Naive thymus-derived CD4-positive, alpha-beta T cell (primary cell): ENCODE data around the gene XPNPEP2. TPM values are rescaled to one million over a fixed set of nuclear protein-coding genes. Genes with fewer than 3 reads are reported as not detected.

Source experiments
- ATAC-seq: fragments of 150-1000 bp; cut with Tn5 transposase; 2 replicates; pipeline ENCODE4 v1.10.0; 2021; ENCODE audit warnings: mild to moderate bottlenecking, moderate library complexity
- CTCF ChIA-PET: fragments of 350-600 bp; sonication (Branson Sonifier 250); formaldehyde crosslinking; loops from one replicate; lab custom pipeline; 2021; ENCODE audit warnings: antibody characterized with exemption; lab: Charles Lee
- POLR2A ChIA-PET: fragments of 350-600 bp; sonication (Branson Sonifier 250); formaldehyde crosslinking; loops from one replicate; lab custom pipeline; 2021; ENCODE audit warnings: antibody characterized with exemption, inconsistent platforms; lab: Charles Lee
- DNase-seq, 9 donors: peaks; one replicate each; pipeline versions ENCODE4 v3.0.0 to v3.0.0-alpha.2; 2020 to 2022; ENCODE audit warnings: mixed read lengths in 1 of 9
- H3K27ac ChIP-seq: one replicate; pipeline ENCODE4 v1.7.0; 2013; ENCODE audit warnings: mild to moderate bottlenecking, low read depth, low read length, moderate library complexity
- H3K27me3 ChIP-seq, 2 donors: one replicate each; pipeline ENCODE4 v1.7.0; 2013; ENCODE audit warnings: low read length in 2 of 2, mild to moderate bottlenecking in 2 of 2, moderate library complexity in 2 of 2; ENCODE audit not compliant: control insufficient read depth in 2 of 2, insufficient read depth in 2 of 2
- H3K36me3 ChIP-seq, 3 experiments: 1 replicate in 2 of 3; 2 replicates in 1 of 3; pipeline ENCODE4 v1.7.0; 2013; ENCODE audit warnings: low read length in 3 of 3, mild to moderate bottlenecking in 3 of 3, moderate library complexity in 1 of 3; ENCODE audit not compliant: insufficient read depth in 3 of 3, control insufficient read depth in 2 of 3
- H3K4me1 ChIP-seq, 2 donors: one replicate each; pipeline ENCODE4 v1.7.0; 2013; ENCODE audit warnings: low read length in 2 of 2, mild to moderate bottlenecking in 2 of 2, moderate library complexity in 1 of 2; ENCODE audit not compliant: control insufficient read depth in 2 of 2, insufficient read depth in 2 of 2
- H3K4me3 ChIP-seq: 2 replicates; pipeline ENCODE4 v1.7.0; 2013; ENCODE audit warnings: mild to moderate bottlenecking, low read length
- H3K9me3 ChIP-seq, 3 experiments: 1 replicate in 2 of 3; 2 replicates in 1 of 3; pipeline ENCODE4 v1.7.0; 2013; ENCODE audit warnings: low read length in 3 of 3; ENCODE audit not compliant: control insufficient read depth in 2 of 3
- H3K27ac Mint-ChIP-seq, 9 donors: one replicate each; pipeline ENCODE4 v1.8.0; 2020 to 2022; ENCODE audit warnings: mixed read lengths in 9 of 9, mild to moderate bottlenecking in 8 of 9, moderate library complexity in 5 of 9, inconsistent platforms in 2 of 9
- H3K27me3 Mint-ChIP-seq, 5 donors: one replicate each; pipeline ENCODE4 v1.8.0; 2021 to 2022; ENCODE audit warnings: mixed read lengths in 5 of 5, mild to moderate bottlenecking in 1 of 5
- H3K36me3 Mint-ChIP-seq, 5 donors: one replicate each; pipeline ENCODE4 v1.8.0; 2020 to 2022; ENCODE audit warnings: mixed read lengths in 5 of 5, mild to moderate bottlenecking in 3 of 5, inconsistent platforms in 1 of 5
- H3K4me1 Mint-ChIP-seq, 7 donors: one replicate each; pipeline ENCODE4 v1.8.0; 2020 to 2022; ENCODE audit warnings: mixed read lengths in 7 of 7, mild to moderate bottlenecking in 3 of 7, inconsistent platforms in 1 of 7
- H3K4me3 Mint-ChIP-seq, 10 donors: one replicate each; pipeline ENCODE4 v1.8.0; 2020 to 2022; ENCODE audit warnings: mild to moderate bottlenecking in 10 of 10, mixed read lengths in 10 of 10, moderate library complexity in 6 of 10, inconsistent platforms in 2 of 10
- H3K9me3 Mint-ChIP-seq, 11 donors: one replicate each; pipeline ENCODE4 v1.8.0; 2020 to 2022; ENCODE audit warnings: mixed read lengths in 11 of 11, mild to moderate bottlenecking in 4 of 11, inconsistent platforms in 1 of 11, moderate library complexity in 1 of 11
- intact Hi-C, 2 donors: fragments of 100-400 bp; cut with micrococcal nuclease; formaldehyde crosslinking; loops; one replicate each; pipeline ENCODE4 v1.15.1; 2023
- polyA plus RNA-seq, 2 donors: library from polyadenylated mRNA; unstranded; fragments of 300-500 nt; fragmentation: Illumina TruSeq; gene quantifications; one replicate each; pipeline ENCODE4 v1.2.3, GENCODE V29; 2021
- total RNA-seq, 6 experiments: library from RNA in 5 of 6; stranded (reverse) in 5 of 6; gene quantifications; 1 replicate in 5 of 6; 2 replicates in 1 of 6; pipeline ENCODE4 v1.2.3 and lab custom pipeline; 2021 to 2026

XPNPEP2 gene
- total and polyA plus RNA-seq, 7 experiments from 2014 or later, result 0.13 to 0.82 (median 0.29) TPM; not detected in 4

GRCh38 chrX:129717892-129718291 lies 20.9 kb upstream of the XPNPEP2 start:
- no peaks in the 10 kb centered on the region for H3K27me3 ChIP-seq
- POLR2A ChIA-PET, result no interaction called here
- H3K9me3 ChIP-seq, result no peaks in the 10 kb centered on the region
- ATAC-seq (no peak), DNase-seq (no peak)
- H3K4me3 Mint-ChIP-seq, result no peak overlapping the region
- intact Hi-C loops, result no loop called here
- H3K4me1 ChIP-seq, result peaks cover 5 to 9% of the 10 kb centered on the region in 2 donors
- no peak overlapping the region for H3K27ac ChIP-seq
- no peaks in the 10 kb centered on the region for H3K36me3 ChIP-seq
- peak overlapping the region in 1 of 9 donors; percentile 4 for H3K27ac Mint-ChIP-seq
- peaks cover 0 to 3% (median 0%) of the 10 kb centered on the region in 11 donors for H3K9me3 Mint-ChIP-seq
- CTCF ChIA-PET, result no interaction called here
- H3K36me3 Mint-ChIP-seq, result no peaks in the 10 kb centered on the region
- H3K4me3 ChIP-seq, result no peak overlapping the region
- peaks cover 0 to 2% (median 0%) of the 10 kb centered on the region in 5 donors for H3K27me3 Mint-ChIP-seq
- peaks cover 6 to 18% (median 14%) of the 10 kb centered on the region in 7 donors for H3K4me1 Mint-ChIP-seq

GRCh38 chrX:129718676-129719075 lies 20.1 kb upstream of the XPNPEP2 start:
- peaks cover 0 to 3% (median 0%) of the 10 kb centered on the region in 11 donors for H3K9me3 Mint-ChIP-seq
- ChIA-PET POLR2A (no interaction called here), CTCF (no interaction called here)
- peak overlapping the region in 1 of 9 donors; percentile 56 for H3K27ac Mint-ChIP-seq
- Histone ChIP-seq H3K27ac (no peak overlapping the region), H3K36me3 (no peaks in the 10 kb centered on the region), H3K27me3 (no peaks in the 10 kb centered on the region), H3K4me1 (peaks cover 5 to 9% of the 10 kb centered on the region in 2 donors), H3K9me3 (no peaks in the 10 kb centered on the region), H3K4me3 (no peak overlapping the region)
- intact Hi-C loops, result no loop called here
- H3K4me3 Mint-ChIP-seq, result no peak overlapping the region
- peaks cover 6 to 18% (median 14%) of the 10 kb centered on the region in 7 donors for H3K4me1 Mint-ChIP-seq
- DNase-seq (no peak), ATAC-seq (no peak)
- H3K27me3 Mint-ChIP-seq, result no peaks in the 10 kb centered on the region
- no peaks in the 10 kb centered on the region for H3K36me3 Mint-ChIP-seq

- Histone ChIP-seq H3K36me3 (no peaks in the 10 kb centered on the region), H3K4me1 (peaks cover 5 to 9% of the 10 kb centered on the region in 2 donors), H3K9me3 (no peaks in the 10 kb centered on the region), H3K27me3 (no peaks in the 10 kb centered on the region), H3K27ac (no peak overlapping the region), H3K4me3 (no peak overlapping the region)
- no peaks in the 10 kb centered on the region for H3K27me3 Mint-ChIP-seq
- ChIA-PET CTCF (no interaction called here), POLR2A (no interaction called here)
- H3K9me3 Mint-ChIP-seq, result peaks cover 0 to 3% (median 0%) of the 10 kb centered on the region in 11 donors
- H3K4me3 Mint-ChIP-seq, result no peak overlapping the region
- peaks cover 6 to 19% (median 14%) of the 10 kb centered on the region in 7 donors for H3K4me1 Mint-ChIP-seq
- no peak for DNase-seq
- ATAC-seq, result no peak
- no peak overlapping the region for H3K27ac Mint-ChIP-seq
- H3K36me3 Mint-ChIP-seq, result no peaks in the 10 kb centered on the region
- intact Hi-C loops, result no loop called here
These were observed 19.5 kb upstream of the XPNPEP2 start for GRCh38 chrX:129719268-129719667.

- Mint-ChIP-seq H3K36me3 (no peaks in the 10 kb centered on the region), H3K4me3 (no peak overlapping the region), H3K27me3 (no peaks in the 10 kb centered on the region), H3K27ac (no peak overlapping the region), H3K4me1 (peaks cover 8 to 27% (median 21%) of the 10 kb centered on the region in 7 donors), H3K9me3 (peaks cover 0 to 3% (median 0%) of the 10 kb centered on the region in 11 donors)
- H3K4me3 ChIP-seq, result no peak overlapping the region
- no peaks in the 10 kb centered on the region for H3K9me3 ChIP-seq
- no peaks in the 10 kb centered on the region for H3K36me3 ChIP-seq
- ChIA-PET CTCF (no interaction called here), POLR2A (no interaction called here)
- ATAC-seq (no peak), DNase-seq (no peak)
- intact Hi-C loops, result loop anchor here in 1 of 2 donors (5.0 kb wide), 1 partner anchor 43 kb away; no protein-coding TSS in a partner anchor
- no peak overlapping the region for H3K27ac ChIP-seq
- H3K4me1 ChIP-seq, result peaks cover 5 to 9% of the 10 kb centered on the region in 2 donors
- H3K27me3 ChIP-seq, result no peaks in the 10 kb centered on the region
These were observed 18.7 kb upstream of the XPNPEP2 start for GRCh38 chrX:129719931-129720530.

GRCh38 chrX:129720741-129721140 lies 18.0 kb upstream of the XPNPEP2 start:
- Mint-ChIP-seq H3K27me3 (no peaks in the 10 kb centered on the region), H3K4me1 (peaks cover 6 to 28% (median 21%) of the 10 kb centered on the region in 7 donors), H3K4me3 (no peak overlapping the region), H3K9me3 (peaks cover 0 to 3% (median 0%) of the 10 kb centered on the region in 11 donors), H3K36me3 (no peaks in the 10 kb centered on the region), H3K27ac (no peak overlapping the region)
- Histone ChIP-seq H3K4me1 (peaks cover 5 to 9% of the 10 kb centered on the region in 2 donors), H3K4me3 (no peak overlapping the region), H3K9me3 (no peaks in the 10 kb centered on the region), H3K27me3 (no peaks in the 10 kb centered on the region), H3K27ac (no peak overlapping the region), H3K36me3 (no peaks in the 10 kb centered on the region)
- CTCF ChIA-PET, result no interaction called here
- intact Hi-C loops, result loop anchor here in 1 of 2 donors (5.0 kb wide), 1 partner anchor 43 kb away; no protein-coding TSS in a partner anchor
- POLR2A ChIA-PET, result interaction anchor here (1.2 kb wide), 1 partner anchor 8 kb away, joined by 3 read pairs; no protein-coding TSS in a partner anchor
- DNase-seq, result no peak
- no peak for ATAC-seq

GRCh38 chrX:129721414-129721813 lies 17.4 kb upstream of the XPNPEP2 start:
- H3K4me3 ChIP-seq, result no peak overlapping the region
- ATAC-seq (no peak), DNase-seq (no peak)
- H3K27ac Mint-ChIP-seq, result no peak overlapping the region
- peaks cover 0 to 1% (median 0%) of the 10 kb centered on the region in 11 donors for H3K9me3 Mint-ChIP-seq
- ChIA-PET POLR2A (interaction anchor here (1.2 kb wide), 1 partner anchor 8 kb away, joined by 3 read pairs; no protein-coding TSS in a partner anchor), CTCF (no interaction called here)
- H3K27me3 Mint-ChIP-seq, result no peaks in the 10 kb centered on the region
- peak overlapping the region in 1 of 10 donors; percentile 36 for H3K4me3 Mint-ChIP-seq
- peaks cover 5 to 9% of the 10 kb centered on the region in 2 donors for H3K4me1 ChIP-seq
- H3K36me3 Mint-ChIP-seq, result no peaks in the 10 kb centered on the region
- no peak overlapping the region for H3K27ac ChIP-seq
- H3K9me3 ChIP-seq, result no peaks in the 10 kb centered on the region
- H3K36me3 ChIP-seq, result no peaks in the 10 kb centered on the region
- peaks cover 8 to 33% (median 26%) of the 10 kb centered on the region in 7 donors for H3K4me1 Mint-ChIP-seq
- intact Hi-C loops, result loop anchor here in 1 of 2 donors (5.0 kb wide), 1 partner anchor 44 kb away; no protein-coding TSS in a partner anchor
- H3K27me3 ChIP-seq, result no peaks in the 10 kb centered on the region
